Breast epithelium (tissue), 3 donors: Measurements from ENCODE around the gene CLHC1.

Experiments used
- CTCF ChIP-seq, 3 donors: fragments of 450-650 bp; IDR thresholded peaks; one replicate each; pipeline ENCODE4 v1.5.1; 2016 to 2017; ENCODE audit warnings: antibody characterized with exemption in 3 of 3, mild to moderate bottlenecking in 3 of 3, moderate library complexity in 3 of 3
- POLR2A ChIP-seq: fragments of 450-650 bp; IDR thresholded peaks from one replicate; pipeline ENCODE4 v1.6.1; 2016; ENCODE audit warnings: antibody characterized with exemption, mild to moderate bottlenecking, moderate library complexity

GRCh38 chr2:55148269-55148668 lies 83.8 kb downstream of the CLHC1 start:
- TF ChIP-seq CTCF (IDR thresholded peaks at IDR 0.05) = no peak
- no peak for TF ChIP-seq POLR2A
